Hepatocyte (in vitro differentiated cells): ENCODE measurements around the gene MAD1L1.

Source experiments
- CTCF ChIP-seq: fragments of 200-600 bp; sonication (generic); IDR thresholded peaks from 2 replicates; pipeline ENCODE4 v1.5.1; 2016; ENCODE audit warnings: antibody characterized with exemption, mild to moderate bottlenecking; ENCODE audit not compliant: poor library complexity
- EZH2 ChIP-seq: fragments of 200-600 bp; sonication (generic); IDR thresholded peaks from 2 replicates; pipeline ENCODE4 v1.6.1; 2016; ENCODE audit warnings: antibody characterized with exemption, mild to moderate bottlenecking, borderline replicate concordance
- EZH2phosphoT487 ChIP-seq: fragments of 200-600 bp; sonication (generic); IDR thresholded peaks from one replicate; pipeline ENCODE4 v1.6.1; 2018; ENCODE audit warnings: antibody characterized with exemption, mild to moderate bottlenecking, low read depth, moderate library complexity; ENCODE audit not compliant: unreplicated experiment, severe bottlenecking

GRCh38 chr7:1942243-1942940 is 290.4 kb downstream of the MAD1L1 start:
- TF ChIP-seq CTCF (no peak), EZH2phosphoT487 (no peak), EZH2 (no peak)
